Fibroblast of villous mesenchyme (primary cell): ENCODE data around the gene SH2D4B. TPM values are rescaled to one million over a fixed set of nuclear protein-coding genes. Genes with fewer than 3 reads are reported as not detected.

Source experiments
- DNase-seq: peaks from one replicate; pipeline ENCODE4 v3.0.0-alpha.2; 2010; ENCODE audit warnings: low read depth
- H3K4me3 ChIP-seq: 2 replicates; pipeline ENCODE4 v1.5.1; 2011; ENCODE audit warnings: low read depth, mild to moderate bottlenecking, low read length
- total RNA-seq: library from RNA; depleted of rRNA; stranded (reverse); fragments of >200 nt; gene quantifications from 2 replicates; pipeline ENCODE4 v1.2.3, GENCODE V29; 2012
- TF ChIP-seq, protein P1 (sequence below): IDR thresholded peaks from 2 replicates; pipeline ENCODE4 v1.5.1; 2012; ENCODE audit warnings: low read depth, mild to moderate bottlenecking, low read length; ENCODE audit not compliant: insufficient read depth

SH2D4B gene
- total RNA-seq, 1 donor, result not detected

- H3K4me3 ChIP-seq, result no peak overlapping the region
- TF ChIP-seq, protein P1, sequence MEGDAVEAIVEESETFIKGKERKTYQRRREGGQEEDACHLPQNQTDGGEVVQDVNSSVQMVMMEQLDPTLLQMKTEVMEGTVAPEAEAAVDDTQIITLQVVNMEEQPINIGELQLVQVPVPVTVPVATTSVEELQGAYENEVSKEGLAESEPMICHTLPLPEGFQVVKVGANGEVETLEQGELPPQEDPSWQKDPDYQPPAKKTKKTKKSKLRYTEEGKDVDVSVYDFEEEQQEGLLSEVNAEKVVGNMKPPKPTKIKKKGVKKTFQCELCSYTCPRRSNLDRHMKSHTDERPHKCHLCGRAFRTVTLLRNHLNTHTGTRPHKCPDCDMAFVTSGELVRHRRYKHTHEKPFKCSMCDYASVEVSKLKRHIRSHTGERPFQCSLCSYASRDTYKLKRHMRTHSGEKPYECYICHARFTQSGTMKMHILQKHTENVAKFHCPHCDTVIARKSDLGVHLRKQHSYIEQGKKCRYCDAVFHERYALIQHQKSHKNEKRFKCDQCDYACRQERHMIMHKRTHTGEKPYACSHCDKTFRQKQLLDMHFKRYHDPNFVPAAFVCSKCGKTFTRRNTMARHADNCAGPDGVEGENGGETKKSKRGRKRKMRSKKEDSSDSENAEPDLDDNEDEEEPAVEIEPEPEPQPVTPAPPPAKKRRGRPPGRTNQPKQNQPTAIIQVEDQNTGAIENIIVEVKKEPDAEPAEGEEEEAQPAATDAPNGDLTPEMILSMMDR, result no peak
- no peak for DNase-seq
Measured at GRCh38 chr10:80555415-80555814, 17.7 kb downstream of the SH2D4B start.

DNA sequence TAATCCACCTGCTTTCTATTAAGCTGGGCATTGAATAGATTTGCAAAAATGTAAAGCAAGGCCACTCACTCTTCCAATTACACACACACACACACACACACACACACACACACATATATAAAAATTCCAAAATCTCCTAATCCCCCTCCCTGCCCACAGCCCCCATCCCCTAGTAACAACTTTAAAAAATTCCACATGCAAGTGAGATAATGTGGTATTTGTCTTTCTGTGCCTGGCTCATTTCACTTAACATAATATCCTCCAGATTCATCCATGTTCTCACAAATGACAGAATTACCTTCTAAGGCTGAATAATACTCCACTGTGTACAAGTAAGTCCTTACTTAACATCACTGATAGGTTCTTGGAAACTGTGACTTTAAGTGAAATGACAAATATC lies 24.2 kb downstream of the SH2D4B start:
- DNase-seq, result no peak
- no peak overlapping the region for H3K4me3 ChIP-seq
- TF ChIP-seq, protein P1, result no peak

GRCh38 chr10:80567292-80567691 lies 29.6 kb downstream of the SH2D4B start:
- no peak overlapping the region for H3K4me3 ChIP-seq
- no peak for DNase-seq
- TF ChIP-seq, protein P1, result no peak

GRCh38 chr10:80569131-80569895 lies 31.6 kb downstream of the SH2D4B start:
- TF ChIP-seq, protein P1, result no peak
- no peak for DNase-seq
- H3K4me3 ChIP-seq, result no peak overlapping the region

- TF ChIP-seq, protein P1, result no peak
- no peak for DNase-seq
- no peak overlapping the region for H3K4me3 ChIP-seq
Measured at GRCh38 chr10:80571352-80571751, 33.6 kb downstream of the SH2D4B start.

- no peak overlapping the region for H3K4me3 ChIP-seq
- no peak for DNase-seq
Measured at GRCh38 chr10:80579181-80579763, 41.6 kb downstream of the SH2D4B start.

More at GRCh38 chr10:80579181-80579763, 41.6 kb downstream of the SH2D4B start:
- TF ChIP-seq, protein P1, result no peak
